Psoas muscle (tissue), 8 donors: ENCODE data around the gene CFTR. TPM values are rescaled to one million over a fixed set of nuclear protein-coding genes. Genes with fewer than 3 reads are reported as not detected.

ENCODE experiments used
- ATAC-seq, 4 donors: fragments of 200-7000 bp; cut with Tn5 transposase; one replicate each; pipeline ENCODE4 v1.9.1; 2020; ENCODE audit warnings: moderate library complexity in 3 of 4, mild to moderate bottlenecking in 2 of 4
- DNase-seq, 2 donors: peaks; one replicate each; pipeline ENCODE4 v3.0.0-alpha.2; 2020
- H3K27ac ChIP-seq: fragments of 200-600 bp; one replicate; pipeline ENCODE4 v1.8.0; 2022
- H3K27me3 ChIP-seq, 3 donors: fragments of 200-600 bp in 1 of 3; one replicate each; pipeline versions ENCODE4 v1.6.1 to v1.8.0; 2013 to 2022; ENCODE audit warnings: low read length in 2 of 3, mild to moderate bottlenecking in 2 of 3, moderate library complexity in 1 of 3; ENCODE audit not compliant: insufficient read depth in 3 of 3
- H3K36me3 ChIP-seq, 2 donors: fragments of 200-600 bp in 1 of 2; one replicate each; pipeline versions ENCODE4 v1.6.1 to v1.8.0; 2013 to 2022; ENCODE audit warnings: low read depth in 1 of 2, mild to moderate bottlenecking in 1 of 2, moderate library complexity in 1 of 2; ENCODE audit not compliant: insufficient read depth in 1 of 2
- H3K4me1 ChIP-seq: fragments of 200-600 bp; one replicate; pipeline ENCODE4 v1.8.0; 2022
- H3K4me3 ChIP-seq: fragments of 200-600 bp; one replicate; pipeline ENCODE4 v1.8.0; 2022; ENCODE audit warnings: mild to moderate bottlenecking
- H3K9me3 ChIP-seq: fragments of 200-600 bp; one replicate; pipeline ENCODE4 v1.8.0; 2022
- CTCF ChIP-seq: fragments of 200-600 bp; IDR thresholded peaks from one replicate; pipeline ENCODE4 v1.8.0; 2022; ENCODE audit warnings: antibody characterized with exemption
- WGBS, 3 donors: extraction: QIAGEN DNeasy Blood & Tissue Kit; methylation state at CpG; one replicate each; pipeline versions ENCODE4 v1.1.6 to v1.1.7; 2013; 5-methylcytosine and 5-hydroxymethylcytosine counted together
- intact Hi-C, 2 donors: fragments of 100-400 bp; cut with DNase I; formaldehyde crosslinking; loops; one replicate each; pipeline versions ENCODE4 v1.11.0 to v1.14.2; 2022
- polyA plus RNA-seq, 3 donors: library from polyadenylated mRNA; stranded (reverse); fragments of 200-250 nt; gene quantifications; one replicate each; pipeline ENCODE4 v1.2.3, GENCODE V29; 2013
- total RNA-seq, 4 donors: library from RNA; stranded (reverse); fragmentation: NEBNext Ultra II Directional in 2 of 4; extraction: Animal tissue kit (Norgen Biotek cat#: 25700) in 2 of 4; gene quantifications; one replicate each; pipeline versions ENCODE4 v1.2.1 to v1.2.4, GENCODE V29; 2021 to 2023
- donor health status: healthy with polysubstance abuse.
- donor health status: DM: no; HTN: no; CAD: no; lungs with moderate emphysema.
- donor health status: Bipolar disorder and iron deficiency.
- donor health status: healthy.
- donor health status: DM: yes; HTN: yes; CAD: no.
- donor health status: DM: no; HTN: no; CAD: no.
- donor health status: DM: no; HTN: no; CAD: no.
- donor health status: DM: yes; HTN: yes; CAD: no.

CFTR gene
- total and polyA plus RNA-seq, 7 donors, result 0.01 to 0.06 TPM; not detected in 5

DNA sequence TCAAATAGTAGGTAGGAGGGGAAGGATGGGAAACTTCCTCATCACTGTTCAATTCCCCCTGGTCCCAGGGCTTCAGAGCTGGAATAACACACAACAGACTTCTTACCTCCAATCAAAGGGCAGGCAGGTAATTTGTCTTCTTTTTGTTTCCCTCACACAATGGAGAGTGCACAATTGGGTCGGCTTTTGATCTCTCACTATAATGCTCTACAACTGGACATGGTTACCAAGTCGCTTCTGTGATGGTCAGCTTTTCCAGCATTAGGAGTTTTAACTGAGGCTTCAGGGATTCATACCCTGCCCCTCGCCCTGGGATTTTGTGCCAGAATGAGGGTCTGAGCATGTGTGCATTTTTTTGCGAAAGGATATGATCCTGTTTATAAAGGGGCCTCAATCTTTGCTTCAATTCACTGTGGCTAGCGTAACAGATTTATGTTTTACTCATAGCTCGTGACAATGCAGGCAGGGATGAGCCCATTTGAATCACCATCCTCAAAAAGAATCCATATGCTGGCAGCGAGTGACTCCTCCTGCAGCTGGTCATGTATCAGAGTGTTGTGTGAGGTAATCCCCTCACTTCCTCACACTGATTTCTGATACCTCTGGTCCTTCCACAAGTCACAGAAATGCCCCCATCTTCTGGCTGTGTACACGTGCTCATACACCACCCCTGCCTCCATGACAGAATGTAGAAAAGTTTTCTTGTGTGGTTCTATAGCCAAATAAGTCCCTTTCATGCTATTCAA is 203.8 kb downstream of the CFTR start:
- no peak for TF ChIP-seq CTCF
- H3K4me3 ChIP-seq, result no peak overlapping the region
- ATAC-seq, result no peak
- no peaks in the 10 kb centered on the region for H3K36me3 ChIP-seq
- DNase-seq, result no peak
- H3K9me3 ChIP-seq, result no peaks in the 10 kb centered on the region
- no peaks in the 10 kb centered on the region for H3K4me1 ChIP-seq
- WGBS, 3 donors, result 67 to 69% (median 68%) methylated on average over 8 of the region's 8 CpGs
- intact Hi-C loops, result no loop called here
- no peak overlapping the region for H3K27ac ChIP-seq
- H3K27me3 ChIP-seq, result no peaks in the 10 kb centered on the region

DNA sequence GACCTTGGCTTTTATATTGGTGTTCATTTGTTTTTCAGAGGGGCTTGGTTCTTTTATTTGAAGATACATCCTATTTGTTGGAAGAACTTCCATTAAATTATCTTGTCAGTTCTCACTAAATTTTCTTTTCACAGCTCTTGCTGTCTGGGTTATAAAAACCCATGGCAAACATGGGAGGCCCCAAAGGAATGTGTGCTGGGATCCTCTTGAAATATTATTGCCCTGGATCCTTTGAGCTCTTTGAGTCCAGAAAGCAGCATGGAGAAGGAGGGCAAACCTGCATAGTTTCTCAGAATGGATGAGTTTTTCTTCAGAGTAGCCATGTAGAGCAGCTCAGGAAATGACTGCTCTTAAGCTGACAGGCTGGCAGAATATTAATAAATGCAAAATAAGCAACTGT is 206.0 kb downstream of the CFTR start:
- Histone ChIP-seq H3K4me3 (no peak overlapping the region), H3K4me1 (no peaks in the 10 kb centered on the region), H3K9me3 (no peaks in the 10 kb centered on the region), H3K36me3 (no peaks in the 10 kb centered on the region), H3K27me3 (no peaks in the 10 kb centered on the region), H3K27ac (no peak overlapping the region)
- DNase-seq (no peak), ATAC-seq (no peak)
- no peak for TF ChIP-seq CTCF
- intact Hi-C loops, result no loop called here

- Histone ChIP-seq H3K9me3 (no peaks in the 10 kb centered on the region), H3K36me3 (no peaks in the 10 kb centered on the region), H3K4me3 (no peak overlapping the region), H3K27me3 (no peaks in the 10 kb centered on the region), H3K27ac (no peak overlapping the region), H3K4me1 (no peaks in the 10 kb centered on the region)
- intact Hi-C loops, result no loop called here
- no peak for TF ChIP-seq CTCF
- no peak for DNase-seq
- ATAC-seq, result no peak
Observed at GRCh38 chr7:117686311-117686935, 206.6 kb downstream of the CFTR start.

DNA sequence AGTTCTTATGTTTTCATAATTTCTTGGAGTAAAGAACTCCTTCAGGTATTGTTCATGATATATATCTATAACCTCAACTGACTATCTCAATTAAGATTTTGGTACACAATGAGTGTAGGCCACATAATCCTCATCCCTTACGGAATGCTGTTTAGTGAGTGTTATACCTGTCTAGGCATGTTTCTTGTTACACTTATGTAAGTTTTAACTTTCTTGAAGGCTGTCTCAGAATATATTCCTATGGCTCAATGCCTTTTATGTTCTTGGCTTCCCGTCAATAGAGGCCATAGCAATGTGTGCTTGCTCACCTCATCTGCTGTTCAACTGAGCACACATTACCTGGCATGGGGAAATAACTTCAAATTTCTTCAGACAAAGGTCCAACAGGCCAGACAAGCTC is 208.3 kb downstream of the CFTR start:
- Histone ChIP-seq H3K36me3 (no peaks in the 10 kb centered on the region), H3K9me3 (no peaks in the 10 kb centered on the region), H3K4me1 (no peaks in the 10 kb centered on the region), H3K27me3 (no peaks in the 10 kb centered on the region), H3K27ac (no peak overlapping the region), H3K4me3 (no peak overlapping the region)
- intact Hi-C loops, result no loop called here
- DNase-seq (no peak), ATAC-seq (no peak)
- no peak for TF ChIP-seq CTCF
- 91 to 94% (median 92%) methylated on average over 2 of the region's 2 CpGs for WGBS, 3 donors

- intact Hi-C loops, result no loop called here
- no peak for TF ChIP-seq CTCF
- DNase-seq, result no peak
- no peaks in the 10 kb centered on the region for H3K4me1 ChIP-seq
- H3K9me3 ChIP-seq, result no peaks in the 10 kb centered on the region
- H3K4me3 ChIP-seq, result no peak overlapping the region
- no peak for ATAC-seq
- H3K36me3 ChIP-seq, result no peaks in the 10 kb centered on the region
- no peak overlapping the region for H3K27ac ChIP-seq
- H3K27me3 ChIP-seq, result no peaks in the 10 kb centered on the region
Observed at GRCh38 chr7:117689406-117689805, 209.6 kb downstream of the CFTR start.
